Gastroesophageal sphincter (tissue), 3 donors: ENCODE results near the gene SMAD6.

Experiments used
- CTCF ChIP-seq, 4 experiments: fragments of 200-600 bp in 2 of 4; fragments of 450-650 bp in 2 of 4; sonication (generic) in 1 of 4; IDR thresholded peaks; one replicate each; pipeline ENCODE4 v1.5.1; 2017 to 2019; ENCODE audit warnings: antibody characterized with exemption in 4 of 4, mild to moderate bottlenecking in 2 of 4, moderate library complexity in 2 of 4
- EP300 ChIP-seq: sonication (generic); formaldehyde crosslinking; IDR thresholded peaks from one replicate; pipeline ENCODE4 v1.6.1; 2017; ENCODE audit warnings: antibody characterized with exemption, mild to moderate bottlenecking
- POLR2A ChIP-seq, 2 donors: fragments of 450-650 bp; IDR thresholded peaks; one replicate each; pipeline ENCODE4 v1.6.1; 2017; ENCODE audit warnings: antibody characterized with exemption in 2 of 2, mild to moderate bottlenecking in 2 of 2, moderate library complexity in 1 of 2
- POLR2AphosphoS5 ChIP-seq: sonication (generic); formaldehyde crosslinking; IDR thresholded peaks from one replicate; pipeline ENCODE4 v1.6.1; 2017; ENCODE audit warnings: antibody characterized with exemption

GRCh38 chr15:66706840-66707239, 4.8 kb downstream of the SMAD6 start:
- no peak for TF ChIP-seq POLR2A (IDR thresholded peaks at IDR 0.05)
- no peak for TF ChIP-seq CTCF (IDR thresholded peaks at IDR 0.05)
- TF ChIP-seq POLR2AphosphoS5, result no peak
- TF ChIP-seq EP300, result no peak
